NCI-H1436 (cell line): Measurements from ENCODE around the gene RSAD1.

Experiments used
- DNase-seq: peaks from one replicate; lab custom pipeline; 2025; lab: John Stamatoyannopoulos, UW

RSAD1 gene

GRCh38 chr17:50495217-50495823 lies 16.7 kb downstream of the RSAD1 start:
- DNase-seq, result no peak

GRCh38 chr17:50495918-50496317 lies 17.3 kb downstream of the RSAD1 start:
- DNase-seq, result no peak

GRCh38 chr17:50498021-50498874 lies 19.6 kb downstream of the RSAD1 start:
- no peak for DNase-seq

GRCh38 chr17:50499270-50499669 lies 20.6 kb downstream of the RSAD1 start:
- no peak for DNase-seq

- no peak for DNase-seq
Measured at GRCh38 chr17:50499721-50500120, 21.1 kb downstream of the RSAD1 start.

GRCh38 chr17:50501054-50501453 lies 22.4 kb downstream of the RSAD1 start:
- no peak for DNase-seq

- no peak for DNase-seq
Measured at GRCh38 chr17:50502301-50502990, 23.8 kb downstream of the RSAD1 start.

- DNase-seq, result no peak
Measured at GRCh38 chr17:50505591-50506130, 27.0 kb downstream of the RSAD1 start.

GRCh38 chr17:50506298-50506697 lies 27.6 kb downstream of the RSAD1 start:
- DNase-seq, result no peak

- DNase-seq, result no peak
Measured at GRCh38 chr17:50507871-50508572, 29.4 kb downstream of the RSAD1 start, which contains the start of gene MYCBPAP. MYCBPAP (plus strand) TSS chr17:50508439; CDS start chr17:50508675, 236 bp downstream.

- DNase-seq, result no peak
Measured at GRCh38 chr17:50508573-50509460, 30.2 kb downstream of the RSAD1 start.

GRCh38 chr17:50511058-50511457 lies 32.4 kb downstream of the RSAD1 start:
- peak; percentile 15 for DNase-seq

- no peak for DNase-seq
Measured at GRCh38 chr17:50513495-50513894, 34.8 kb downstream of the RSAD1 start.

GRCh38 chr17:50514388-50514787 lies 35.7 kb downstream of the RSAD1 start:
- no peak for DNase-seq

GRCh38 chr17:50514936-50515702 lies 36.5 kb downstream of the RSAD1 start:
- no peak for DNase-seq

GRCh38 chr17:50517011-50517410 lies 38.4 kb downstream of the RSAD1 start:
- DNase-seq, result no peak

- no peak for DNase-seq
Measured at GRCh38 chr17:50517504-50518383, 39.1 kb downstream of the RSAD1 start.

GRCh38 chr17:50518384-50519023 lies 39.8 kb downstream of the RSAD1 start:
- DNase-seq, result no peak
